SK-N-SH (cell line): ENCODE measurements around the gene ATOSA. TPM values are rescaled to one million over a fixed set of nuclear protein-coding genes. Genes with fewer than 3 reads are reported as not detected.

ENCODE experiments used
- CTCF ChIA-PET: fragments of 300-600, 350-600 bp; formaldehyde crosslinking; extraction: SDS; loops from one replicate; lab custom pipeline; 2021; lab: Yijun Ruan, JAX
- POLR2A ChIA-PET: fragments of 350-600 bp; sonication (Branson Sonifier 250); formaldehyde crosslinking; extraction: SDS; loops from one replicate; lab custom pipeline; 2020; ENCODE audit warnings: antibody characterized with exemption, inconsistent platforms; lab: Yijun Ruan, JAX
- DNase-seq: peaks from one replicate; pipeline ENCODE4 v3.0.0; 2012
- H2AFZ ChIP-seq: fragments of 200-600 bp; sonication (generic); 2 replicates; pipeline ENCODE4 v1.8.1; 2016; ENCODE audit warnings: antibody characterized with exemption, mild to moderate bottlenecking, low read depth
- H3F3A ChIP-seq: fragments of 200-600 bp; sonication (generic); replicated peaks from 2 replicates; pipeline ENCODE3; 2016; ENCODE audit warnings: antibody characterized with exemption, mild to moderate bottlenecking; ENCODE audit not compliant: insufficient read depth
- H3K27ac ChIP-seq, 2 experiments: fragments of 200-500 bp in 1 of 2; fragments of 200-600 bp in 1 of 2; sonication (Bioruptor generic) in 1 of 2; sonication (generic), shearing (Covaris generic) in 1 of 2; 2 replicates each; pipeline versions ENCODE4 v1.5.1 to v1.6.1; 2014 to 2016; ENCODE audit warnings: low read depth in 2 of 2, inconsistent platforms in 1 of 2, low read length in 1 of 2, mild to moderate bottlenecking in 1 of 2, mixed read lengths in 1 of 2
- H3K27me3 ChIP-seq: fragments of 200-600 bp; sonication (generic), shearing (Covaris generic); 2 replicates; pipeline ENCODE4 v1.6.1; 2016; ENCODE audit warnings: mixed run types; ENCODE audit not compliant: insufficient read depth
- H3K36me3 ChIP-seq, 2 experiments: fragments of 200-500 bp in 1 of 2; fragments of 200-600 bp in 1 of 2; sonication (Bioruptor generic) in 1 of 2; sonication (generic) in 1 of 2; replicated peaks in 1 of 2; 2 replicates each; pipeline versions ENCODE3 to v1.5.1; 2014 to 2016; ENCODE audit warnings: low read length in 1 of 2, mild to moderate bottlenecking in 1 of 2; ENCODE audit not compliant: insufficient read depth in 2 of 2, control insufficient read depth in 1 of 2
- H3K4me1 ChIP-seq, 2 experiments: fragments of 200-500 bp in 1 of 2; fragments of 200-600 bp in 1 of 2; sonication (Bioruptor generic) in 1 of 2; sonication (generic), shearing (Covaris generic) in 1 of 2; 2 replicates each; pipeline versions ENCODE4 v1.5.1 to v1.6.1; 2014 to 2016; ENCODE audit warnings: low read depth in 1 of 2, low read length in 1 of 2, mixed run types in 1 of 2; ENCODE audit not compliant: insufficient read depth in 2 of 2, control insufficient read depth in 1 of 2
- H3K4me2 ChIP-seq: fragments of 200-600 bp; sonication (generic), shearing (Covaris generic); 2 replicates; pipeline ENCODE4 v1.6.1; 2017; ENCODE audit warnings: mixed run types
- H3K4me3 ChIP-seq, 2 experiments: fragments of 200-500 bp in 1 of 2; fragments of 200-600 bp in 1 of 2; sonication (Bioruptor generic) in 1 of 2; sonication (generic), shearing (Covaris generic) in 1 of 2; 2 replicates each; pipeline versions ENCODE4 v1.5.1 to v1.8.1; 2014 to 2016; ENCODE audit warnings: low read depth in 2 of 2, inconsistent platforms in 1 of 2, low read length in 1 of 2, mild to moderate bottlenecking in 1 of 2, mixed read lengths in 1 of 2, moderate library complexity in 1 of 2
- H3K79me2 ChIP-seq: fragments of 200-600 bp; sonication (generic); 2 replicates; pipeline ENCODE4 v1.8.1; 2017; ENCODE audit warnings: mild to moderate bottlenecking; ENCODE audit not compliant: insufficient read depth
- H3K9ac ChIP-seq: fragments of 200-600 bp; sonication (generic); 2 replicates; pipeline ENCODE4 v1.6.1; 2017; ENCODE audit warnings: mixed run types
- H3K9me2 ChIP-seq: fragments of 200-600 bp; sonication (generic); 2 replicates; pipeline ENCODE4 v1.6.1; 2017; ENCODE audit warnings: mixed run types
- H3K9me3 ChIP-seq: fragments of 200-600 bp; sonication (generic); 2 replicates; pipeline ENCODE4 v1.6.1; 2017; ENCODE audit warnings: mixed run types, mild to moderate bottlenecking, moderate library complexity
- H4K20me1 ChIP-seq: fragments of 200-600 bp; sonication (generic); 2 replicates; pipeline ENCODE4 v1.6.1; 2017; ENCODE audit warnings: mild to moderate bottlenecking, mixed run types; ENCODE audit not compliant: insufficient read depth
- CHD2 ChIP-seq: fragments of 150-350 bp; IDR thresholded peaks from 2 replicates; pipeline ENCODE4 v1.6.1; 2018; ENCODE audit warnings: low read length; ENCODE audit not compliant: partially characterized antibody
- CTCF ChIP-seq: fragments of 200-600 bp; sonication (generic); IDR thresholded peaks from 2 replicates; pipeline ENCODE4 v1.6.1; 2017; ENCODE audit warnings: antibody characterized with exemption, mild to moderate bottlenecking, moderate library complexity
- ELF1 ChIP-seq: IDR thresholded peaks from 2 replicates; pipeline ENCODE4 v1.4.0; 2012
- FOSL2 ChIP-seq: IDR thresholded peaks from 2 replicates; pipeline ENCODE4 v1.4.0; 2012; ENCODE audit warnings: low read depth, mild to moderate bottlenecking, moderate library complexity, borderline replicate concordance
- FOXJ3 ChIP-seq: sonication (generic); formaldehyde crosslinking; IDR thresholded peaks from 2 replicates; pipeline ENCODE4 v1.5.1; 2020; ENCODE audit warnings: mild to moderate bottlenecking, missing genetic modification reagents
- FOXM1 ChIP-seq: IDR thresholded peaks from 2 replicates; pipeline ENCODE4 v1.4.0; 2012; ENCODE audit warnings: low read depth, mild to moderate bottlenecking
- MAX ChIP-seq: IDR thresholded peaks from 2 replicates; pipeline ENCODE4 v1.4.0; 2012; ENCODE audit warnings: low read depth
- MEF2A ChIP-seq: IDR thresholded peaks from 2 replicates; pipeline ENCODE4 v1.4.0; 2012; ENCODE audit warnings: low read depth, borderline replicate concordance
- MXI1 ChIP-seq: IDR thresholded peaks from 2 replicates; pipeline ENCODE4 v1.6.1; 2012; ENCODE audit warnings: mild to moderate bottlenecking, low read depth, low read length, improper control_type of control experiment
- NRF1 ChIP-seq: IDR thresholded peaks from 2 replicates; pipeline ENCODE4 v1.6.1; 2012; ENCODE audit warnings: low read depth, mild to moderate bottlenecking, low read length
- RAD21 ChIP-seq: IDR thresholded peaks from 2 replicates; pipeline ENCODE4 v1.6.1; 2012; ENCODE audit warnings: mild to moderate bottlenecking, low read length
- REST ChIP-seq: IDR thresholded peaks from 2 replicates; pipeline ENCODE4 v1.6.1; 2012; ENCODE audit warnings: mild to moderate bottlenecking, low read depth, low read length, moderate library complexity
- RFX5 ChIP-seq: IDR thresholded peaks from 2 replicates; pipeline ENCODE4 v1.6.1; 2012; ENCODE audit warnings: mild to moderate bottlenecking, improper control_type of control experiment, low read length
- SIN3A ChIP-seq: IDR thresholded peaks from 2 replicates; pipeline ENCODE4 v1.6.1; 2012; ENCODE audit warnings: low read depth, mild to moderate bottlenecking, low read length, moderate library complexity, borderline replicate concordance
- SMC3 ChIP-seq: IDR thresholded peaks from 2 replicates; pipeline ENCODE4 v1.6.1; 2012; ENCODE audit warnings: low read depth, low read length, improper control_type of control experiment
- TEAD4 ChIP-seq: IDR thresholded peaks from 2 replicates; pipeline ENCODE4 v1.4.0; 2012; ENCODE audit warnings: mild to moderate bottlenecking, borderline replicate concordance; ENCODE audit not compliant: insufficient read depth
- USF1 ChIP-seq: IDR thresholded peaks from 2 replicates; pipeline ENCODE4 v1.4.0; 2012; ENCODE audit warnings: low read depth, borderline replicate concordance
- ZBTB33 ChIP-seq: IDR thresholded peaks from 2 replicates; pipeline ENCODE4 v1.4.0; 2012; ENCODE audit warnings: low read depth, borderline replicate concordance
- WGBS: methylation state at CpG from one replicate; pipeline ENCODE4 v1.1.6; 2017; ENCODE audit warnings: low lambda C conversion rate; 5-methylcytosine and 5-hydroxymethylcytosine counted together
- polyA plus RNA-seq, 3 experiments: library from polyadenylated mRNA; depleted of rRNA; stranded (reverse); fragments of >200 nt; gene quantifications; 2 replicates each; pipeline ENCODE4 v1.2.3, GENCODE V29; 2012

The ATOSA gene
- polyA plus RNA-seq, 1 of the 3 experiments (the other 2 are of a cell fraction): 7.4 TPM

- TF ChIP-seq USF1: no peak
- TF ChIP-seq MEF2A: no peak
- no peak for TF ChIP-seq REST
- no peak for TF ChIP-seq TEAD4
These were observed 26.9 kb upstream of the ATOSA start (continued) for GRCh38 chr15:52706091-52706490.

GRCh38 chr15:52702390-52702789 is 23.2 kb upstream of the ATOSA start:
- no peak for DNase-seq
- no peak overlapping the region for H3K27ac ChIP-seq
- H2AFZ ChIP-seq: no peak overlapping the region
- no peak for TF ChIP-seq FOXJ3 (CRISPR knock-in tag)
- no peak for TF ChIP-seq ELF1
- H3K27me3 ChIP-seq: no peaks in the 10 kb centered on the region
- H3F3A ChIP-seq: no peaks in the 10 kb centered on the region
- H3K9me2 ChIP-seq: no peaks in the 10 kb centered on the region
- ChIA-PET CTCF (no interaction called here), POLR2A (no interaction called here)
- WGBS: 39% methylated on average over 1 of the region's 1 CpG
- no peak overlapping the region for H3K4me2 ChIP-seq
- no peaks in the 10 kb centered on the region for H3K36me3 ChIP-seq
- no peak overlapping the region for H3K9ac ChIP-seq
- no peaks in the 10 kb centered on the region for H3K79me2 ChIP-seq
- no peaks in the 10 kb centered on the region for H3K4me1 ChIP-seq
- H3K4me3 ChIP-seq: no peak overlapping the region
- H3K9me3 ChIP-seq: no peaks in the 10 kb centered on the region
- no peaks in the 10 kb centered on the region for H4K20me1 ChIP-seq

GRCh38 chr15:52699457-52699856 is 20.3 kb upstream of the ATOSA start:
- Histone ChIP-seq H3K27me3 (no peaks in the 10 kb centered on the region), H3K79me2 (no peaks in the 10 kb centered on the region), H3K27ac (no peak overlapping the region), H4K20me1 (no peaks in the 10 kb centered on the region), H3K9me3 (no peaks in the 10 kb centered on the region), H3K9ac (no peak overlapping the region), H3K4me2 (no peak overlapping the region), H2AFZ (0 out of 2 replicates have a peak overlapping the region, but pooled peaks have one; percentile 33), H3F3A (no peaks in the 10 kb centered on the region), H3K9me2 (no peaks in the 10 kb centered on the region), H3K4me1 (no peaks in the 10 kb centered on the region), H3K36me3 (no peaks in the 10 kb centered on the region), H3K4me3 (no peak overlapping the region)
- 68% methylated on average over 3 of the region's 3 CpGs for WGBS
- no peak for DNase-seq
- ChIA-PET CTCF (no interaction called here), POLR2A (no interaction called here)
- no peak for TF ChIP-seq NRF1
- TF ChIP-seq FOSL2: no peak
- no peak for TF ChIP-seq CTCF
- TF ChIP-seq SIN3A: no peak
- no peak for TF ChIP-seq SMC3
- TF ChIP-seq MXI1: no peak
- no peak for TF ChIP-seq RAD21
- no peak for TF ChIP-seq CHD2
- TF ChIP-seq FOXM1: no peak
- no peak for TF ChIP-seq ZBTB33
- no peak for TF ChIP-seq MAX
- TF ChIP-seq RFX5: no peak
